Adipocyte (in vitro differentiated cells): ENCODE results near the gene ZCCHC24.

Experiments used
- DNase-seq: peaks from one replicate; pipeline ENCODE4 v3.0.0-alpha.2; 2015; ENCODE audit warnings: low read depth
- H3K27me3 ChIP-seq: replicated peaks from 2 replicates; pipeline ENCODE4 v1.7.0; 2013; ENCODE audit warnings: mild to moderate bottlenecking, low read length, moderate library complexity; ENCODE audit not compliant: control insufficient read depth, insufficient read depth
- H3K36me3 ChIP-seq: 2 replicates; pipeline ENCODE4 v1.7.0; 2013; ENCODE audit warnings: low read length, mild to moderate bottlenecking, moderate library complexity; ENCODE audit not compliant: control insufficient read depth, insufficient read depth, severe bottlenecking
- H3K4me1 ChIP-seq: 2 replicates; pipeline ENCODE4 v1.7.0; 2013; ENCODE audit warnings: mild to moderate bottlenecking, low read length, moderate library complexity; ENCODE audit not compliant: control insufficient read depth, insufficient read depth
- H3K4me3 ChIP-seq: 2 replicates; pipeline ENCODE4 v1.7.0; 2013; ENCODE audit warnings: mild to moderate bottlenecking, low read length, moderate library complexity
- H3K9ac ChIP-seq: 2 replicates; pipeline ENCODE4 v1.7.0; 2013; ENCODE audit warnings: mild to moderate bottlenecking, low read length, moderate library complexity
- H3K9me3 ChIP-seq: 2 replicates; pipeline ENCODE4 v1.7.0; 2013; ENCODE audit warnings: mild to moderate bottlenecking, low read length, moderate library complexity; ENCODE audit not compliant: control insufficient read depth

Gene ZCCHC24

GRCh38 chr10:79415736-79416577, 29.5 kb downstream of the ZCCHC24 start:
- Histone ChIP-seq H3K36me3 (peaks cover 67% of the 10 kb centered on the region), H3K9me3 (no peaks in the 10 kb centered on the region), H3K4me1 (peaks cover 39% of the 10 kb centered on the region), H3K27me3 (no peaks in the 10 kb centered on the region), H3K4me3 (no peak overlapping the region), H3K9ac (peak overlapping the region; percentile 35)
- DNase-seq = no peak

GRCh38 chr10:79414714-79415113, 30.7 kb downstream of the ZCCHC24 start:
- no peak overlapping the region for H3K4me3 ChIP-seq
- H3K27me3 ChIP-seq = no peaks in the 10 kb centered on the region

GRCh38 chr10:79413196-79413595, 32.2 kb downstream of the ZCCHC24 start:
- Histone ChIP-seq H3K4me1 (peaks cover 54% of the 10 kb centered on the region), H3K36me3 (peaks cover 57% of the 10 kb centered on the region), H3K9ac (peak overlapping the region; percentile 47), H3K9me3 (no peaks in the 10 kb centered on the region), H3K4me3 (no peak overlapping the region), H3K27me3 (no peaks in the 10 kb centered on the region)
- DNase-seq = no peak

More at GRCh38 chr10:79414714-79415113, 30.7 kb downstream of the ZCCHC24 start:
- Histone ChIP-seq H3K4me1 (peaks cover 42% of the 10 kb centered on the region), H3K9ac (no peak overlapping the region), H3K9me3 (no peaks in the 10 kb centered on the region), H3K36me3 (peaks cover 67% of the 10 kb centered on the region)
- DNase-seq = no peak

- H3K9ac ChIP-seq = peak overlapping the region; percentile 13
- DNase-seq = no peak
- H3K4me1 ChIP-seq = peaks cover 54% of the 10 kb centered on the region
- H3K4me3 ChIP-seq = no peak overlapping the region
- no peaks in the 10 kb centered on the region for H3K27me3 ChIP-seq
- H3K9me3 ChIP-seq = no peaks in the 10 kb centered on the region
- H3K36me3 ChIP-seq = peaks cover 52% of the 10 kb centered on the region
These were observed 32.9 kb downstream of the ZCCHC24 start for GRCh38 chr10:79412516-79412915.

- Histone ChIP-seq H3K36me3 (peaks cover 48% of the 10 kb centered on the region), H3K9ac (no peak overlapping the region), H3K4me1 (peaks cover 57% of the 10 kb centered on the region), H3K9me3 (no peaks in the 10 kb centered on the region), H3K4me3 (no peak overlapping the region), H3K27me3 (no peaks in the 10 kb centered on the region)
- no peak for DNase-seq
These were observed 33.6 kb downstream of the ZCCHC24 start for GRCh38 chr10:79411546-79412495.

GRCh38 chr10:79410315-79411094, 34.9 kb downstream of the ZCCHC24 start:
- peaks cover 41% of the 10 kb centered on the region for H3K36me3 ChIP-seq
- peaks cover 58% of the 10 kb centered on the region for H3K4me1 ChIP-seq
- H3K9me3 ChIP-seq = no peaks in the 10 kb centered on the region
- H3K9ac ChIP-seq = no peak overlapping the region
- DNase-seq = no peak
- no peak overlapping the region for H3K4me3 ChIP-seq
- no peaks in the 10 kb centered on the region for H3K27me3 ChIP-seq

- Histone ChIP-seq H3K4me3 (no peak overlapping the region), H3K9me3 (no peaks in the 10 kb centered on the region), H3K9ac (no peak overlapping the region), H3K36me3 (peaks cover 37% of the 10 kb centered on the region), H3K27me3 (no peaks in the 10 kb centered on the region), H3K4me1 (peaks cover 58% of the 10 kb centered on the region)
- no peak for DNase-seq
These were observed 35.7 kb downstream of the ZCCHC24 start for GRCh38 chr10:79409726-79410085.

- H3K9ac ChIP-seq = peak overlapping the region; percentile 59
- H3K4me1 ChIP-seq = peaks cover 61% of the 10 kb centered on the region
- H3K9me3 ChIP-seq = no peaks in the 10 kb centered on the region
- H3K4me3 ChIP-seq = no peak overlapping the region
- DNase-seq = no peak
- H3K27me3 ChIP-seq = no peaks in the 10 kb centered on the region
- H3K36me3 ChIP-seq = peaks cover 32% of the 10 kb centered on the region
These were observed 36.2 kb downstream of the ZCCHC24 start for GRCh38 chr10:79409038-79409725.

GRCh38 chr10:79407811-79408795, 37.3 kb downstream of the ZCCHC24 start:
- peak; percentile 88 for DNase-seq
- peaks cover 71% of the 10 kb centered on the region for H3K4me1 ChIP-seq

GRCh38 chr10:79407423-79407796, 38.0 kb downstream of the ZCCHC24 start:
- Histone ChIP-seq H3K9me3 (no peaks in the 10 kb centered on the region), H3K4me1 (peaks cover 78% of the 10 kb centered on the region), H3K36me3 (peaks cover 23% of the 10 kb centered on the region), H3K27me3 (no peaks in the 10 kb centered on the region), H3K9ac (peak overlapping the region; percentile 59), H3K4me3 (no peak overlapping the region)
- DNase-seq = no peak

More at GRCh38 chr10:79407811-79408795, 37.3 kb downstream of the ZCCHC24 start:
- H3K36me3 ChIP-seq = peaks cover 23% of the 10 kb centered on the region
- no peak overlapping the region for H3K4me3 ChIP-seq
- peak overlapping the region; percentile 59 for H3K9ac ChIP-seq
- no peaks in the 10 kb centered on the region for H3K27me3 ChIP-seq
- H3K9me3 ChIP-seq = no peaks in the 10 kb centered on the region
